ENCODE results near the gene ARMH1. TPM values are rescaled to one million over a fixed set of nuclear protein-coding genes. Genes with fewer than 3 reads are reported as not detected.

Gene ARMH1
- total and polyA plus RNA-seq, 4 experiments from 2014 or later = 26.0 to 74.5 (median 47.2) TPM

- no peaks in the 10 kb centered on the region for H3K9me3 ChIP-seq (ENCODE audit: control insufficient read depth in 1 of 2, low read length in 2 of 2)
- intact Hi-C loops (cut with micrococcal nuclease) = no loop called here
- no peaks in the 10 kb centered on the region for H3K9me3 Mint-ChIP-seq
- no peaks in the 10 kb centered on the region for H3K36me3 ChIP-seq (ENCODE audit: insufficient read depth, low read length)
- peaks cover 11 to 31% (median 23%) of the 10 kb centered on the region in 4 donors for H3K4me1 Mint-ChIP-seq
- ChIA-PET POLR2A (ENCODE audit: partially characterized antibody) (no interaction called here), CTCF (ENCODE audit: partially characterized antibody) (no interaction called here)
- H3K4me3 ChIP-seq (ENCODE audit: low read length in 2 of 2) = no peak overlapping the region
- peaks cover 20% of the 10 kb centered on the region for H3K4me1 ChIP-seq (ENCODE audit: insufficient read depth, low read length)
- peaks cover 0 to 3% of the 10 kb centered on the region in 2 donors for H3K36me3 Mint-ChIP-seq
- H3K27me3 ChIP-seq (ENCODE audit: insufficient read depth, low read length) = no peaks in the 10 kb centered on the region
- H3K27ac ChIP-seq (ENCODE audit: low read depth, low read length) = no peak overlapping the region
- no peak for DNase-seq
- H3K27me3 Mint-ChIP-seq = no peaks in the 10 kb centered on the region
- H3K4me3 Mint-ChIP-seq = no peak overlapping the region
- peak overlapping the region in 1 of 7 donors; percentile 47 for H3K27ac Mint-ChIP-seq
Observed at GRCh38 chr1:44670751-44671640, 3.5 kb upstream of the ARMH1 start.

- H3K27me3 Mint-ChIP-seq = no peaks in the 10 kb centered on the region
- H3K27ac Mint-ChIP-seq = peak overlapping the region in 4 of 7 donors; percentile 33 to 82 (median 49)
- H3K27me3 ChIP-seq (ENCODE audit: insufficient read depth, low read length) = no peaks in the 10 kb centered on the region
- H3K36me3 Mint-ChIP-seq = peaks cover 0 to 3% of the 10 kb centered on the region in 2 donors
- H3K4me1 Mint-ChIP-seq = peaks cover 11 to 31% (median 23%) of the 10 kb centered on the region in 4 donors
- H3K4me3 Mint-ChIP-seq = peak overlapping the region; percentile 4 to 90 (median 44)
- DNase-seq = no peak
- no peaks in the 10 kb centered on the region for H3K9me3 Mint-ChIP-seq
- H3K27ac ChIP-seq (ENCODE audit: low read depth, low read length) = no peak overlapping the region
- ChIA-PET CTCF (ENCODE audit: partially characterized antibody) (interaction anchor here (1.6 to 2.5 kb wide), 2 partner anchors 20 to 24 kb away, joined by 3 to 14 read pairs; no protein-coding TSS in a partner anchor), POLR2A (ENCODE audit: partially characterized antibody) (interaction anchor here (1.2 to 5.0 kb wide), 3 partner anchors 9 to 42 kb away, joined by 3 to 64 read pairs (median 15); no protein-coding TSS in a partner anchor)
- intact Hi-C loops (cut with micrococcal nuclease) = no loop called here
- no peaks in the 10 kb centered on the region for H3K36me3 ChIP-seq (ENCODE audit: insufficient read depth, low read length)
- H3K4me1 ChIP-seq (ENCODE audit: insufficient read depth, low read length) = peaks cover 25% of the 10 kb centered on the region
- no peaks in the 10 kb centered on the region for H3K9me3 ChIP-seq (ENCODE audit: control insufficient read depth in 1 of 2, low read length in 2 of 2)
- no peak overlapping the region for H3K4me3 ChIP-seq (ENCODE audit: low read length in 2 of 2)
Observed at GRCh38 chr1:44672254-44672955, 2.1 kb upstream of the ARMH1 start.

GRCh38 chr1:44672961-44673674 is 1.4 kb upstream of the ARMH1 start:
- intact Hi-C loops (cut with micrococcal nuclease) = no loop called here
- Histone ChIP-seq H3K9me3 (ENCODE audit: control insufficient read depth in 1 of 2, low read length in 2 of 2) (no peaks in the 10 kb centered on the region), H3K4me3 (ENCODE audit: low read length in 2 of 2) (peak overlapping the region; percentile 62 to 95), H3K4me1 (ENCODE audit: insufficient read depth, low read length) (peaks cover 25% of the 10 kb centered on the region), H3K36me3 (ENCODE audit: insufficient read depth, low read length) (no peaks in the 10 kb centered on the region), H3K27ac (ENCODE audit: low read depth, low read length) (peak overlapping the region; percentile 74), H3K27me3 (ENCODE audit: insufficient read depth, low read length) (no peaks in the 10 kb centered on the region)
- H3K9me3 Mint-ChIP-seq = no peaks in the 10 kb centered on the region
- H3K4me1 Mint-ChIP-seq = peaks cover 11 to 31% (median 23%) of the 10 kb centered on the region in 4 donors
- no peak for DNase-seq
- POLR2A ChIA-PET (ENCODE audit: partially characterized antibody) = interaction anchor here (0.8 to 5.0 kb wide), 12 partner anchors 9 to 848 kb away, joined by 3 to 64 read pairs (median 9); partner anchors contain the start of genes DMAP1, PRDX1 and RNU5D-1
- peak overlapping the region; percentile 84 to 94 (median 92) for H3K27ac Mint-ChIP-seq
- CTCF ChIA-PET (ENCODE audit: partially characterized antibody) = interaction anchor here (0.7 to 2.5 kb wide), 5 partner anchors 9 to 58 kb away, joined by 3 to 14 read pairs (median 3); partner anchors contain the start of gene RNU5D-1
- H3K27me3 Mint-ChIP-seq = no peaks in the 10 kb centered on the region
- H3K36me3 Mint-ChIP-seq = peaks cover 0 to 3% of the 10 kb centered on the region in 2 donors
- H3K4me3 Mint-ChIP-seq = peak overlapping the region; percentile 89 to 95 (median 90)

GRCh38 chr1:44673675-44674112 is 820 bp upstream of the ARMH1 start:
- CTCF ChIA-PET (ENCODE audit: partially characterized antibody) = interaction anchor here (0.7 to 3.5 kb wide), 9 partner anchors 9 to 102 kb away, joined by 3 to 16 read pairs (median 3); partner anchors contain the start of gene RNU5D-1
- peaks cover 25% of the 10 kb centered on the region for H3K4me1 ChIP-seq (ENCODE audit: insufficient read depth, low read length)
- peak overlapping the region; percentile 89 to 95 (median 90) for H3K4me3 Mint-ChIP-seq
- POLR2A ChIA-PET (ENCODE audit: partially characterized antibody) = interaction anchor here (0.6 to 5.0 kb wide), 21 partner anchors 10 to 1015 kb away, joined by 3 to 64 read pairs (median 3); partner anchors contain the start of genes DMAP1, MUTYH, PLK3 and PRDX1
- H3K36me3 Mint-ChIP-seq = peaks cover 0 to 3% of the 10 kb centered on the region in 2 donors
- no peaks in the 10 kb centered on the region for H3K9me3 Mint-ChIP-seq
- H3K4me3 ChIP-seq (ENCODE audit: low read length in 2 of 2) = peak overlapping the region; percentile 62 to 95
- H3K27me3 Mint-ChIP-seq = no peaks in the 10 kb centered on the region
- H3K27me3 ChIP-seq (ENCODE audit: insufficient read depth, low read length) = no peaks in the 10 kb centered on the region
- DNase-seq = peak in 1 of 5 donors; percentile 10
- intact Hi-C loops (cut with micrococcal nuclease) = loop anchor here (1.0 to 2.0 kb wide), 5 partner anchors 41 to 1013 kb away; partner anchors contain the start of genes EIF2B3, ERI3, GPBP1L1 and RNU5D-1
- peak overlapping the region; percentile 84 to 94 (median 92) for H3K27ac Mint-ChIP-seq
- no peaks in the 10 kb centered on the region for H3K36me3 ChIP-seq (ENCODE audit: insufficient read depth, low read length)
- H3K27ac ChIP-seq (ENCODE audit: low read depth, low read length) = peak overlapping the region; percentile 74
- no peaks in the 10 kb centered on the region for H3K9me3 ChIP-seq (ENCODE audit: control insufficient read depth in 1 of 2, low read length in 2 of 2)
- H3K4me1 Mint-ChIP-seq = peaks cover 11 to 31% (median 23%) of the 10 kb centered on the region in 4 donors

- CTCF ChIA-PET (ENCODE audit: partially characterized antibody) = interaction anchor here (0.9 to 3.5 kb wide), 4 partner anchors 10 to 628 kb away, joined by 3 to 16 read pairs (median 5); no protein-coding TSS in a partner anchor
- POLR2A ChIA-PET (ENCODE audit: partially characterized antibody) = interaction anchor here (0.9 to 5.0 kb wide), 7 partner anchors 21 to 1013 kb away, joined by 3 to 64 read pairs (median 12); partner anchors contain the start of gene RNU5D-1
- H3K27ac ChIP-seq (ENCODE audit: low read depth, low read length) = no peak overlapping the region
- intact Hi-C loops (cut with micrococcal nuclease) = loop anchor here (2.0 kb wide), 2 partner anchors 56 to 1012 kb away; partner anchors contain the start of genes GPBP1L1 and RNU5D-1
- no peak overlapping the region for H3K4me3 ChIP-seq (ENCODE audit: low read length in 2 of 2)
- H3K9me3 Mint-ChIP-seq = no peaks in the 10 kb centered on the region
- H3K4me1 Mint-ChIP-seq = peaks cover 11 to 31% (median 23%) of the 10 kb centered on the region in 4 donors
- H3K9me3 ChIP-seq (ENCODE audit: control insufficient read depth in 1 of 2, low read length in 2 of 2) = no peaks in the 10 kb centered on the region
- peaks cover 25% of the 10 kb centered on the region for H3K4me1 ChIP-seq (ENCODE audit: insufficient read depth, low read length)
- no peak for DNase-seq
- no peaks in the 10 kb centered on the region for H3K27me3 Mint-ChIP-seq
- no peaks in the 10 kb centered on the region for H3K27me3 ChIP-seq (ENCODE audit: insufficient read depth, low read length)
- H3K4me3 Mint-ChIP-seq = peak overlapping the region in 6 of 8 donors; percentile 89 to 95 (median 90)
- H3K36me3 Mint-ChIP-seq = peaks cover 2 to 3% of the 10 kb centered on the region in 2 donors
- H3K36me3 ChIP-seq (ENCODE audit: insufficient read depth, low read length) = no peaks in the 10 kb centered on the region
- peak overlapping the region; percentile 87 to 94 (median 93) for H3K27ac Mint-ChIP-seq
Observed at GRCh38 chr1:44675186-44675585, 672 bp downstream of the ARMH1 start.

GRCh38 chr1:44676484-44677200 is 2.1 kb downstream of the ARMH1 start:
- H3K27ac Mint-ChIP-seq = no peak overlapping the region
- intact Hi-C loops (cut with micrococcal nuclease) = no loop called here
- peaks cover 2 to 3% of the 10 kb centered on the region in 2 donors for H3K36me3 Mint-ChIP-seq
- H3K36me3 ChIP-seq (ENCODE audit: insufficient read depth, low read length) = no peaks in the 10 kb centered on the region
- no peaks in the 10 kb centered on the region for H3K27me3 ChIP-seq (ENCODE audit: insufficient read depth, low read length)
- H3K9me3 ChIP-seq (ENCODE audit: control insufficient read depth in 1 of 2, low read length in 2 of 2) = no peaks in the 10 kb centered on the region
- no peak overlapping the region for H3K4me3 ChIP-seq (ENCODE audit: low read length in 2 of 2)
- H3K4me1 ChIP-seq (ENCODE audit: insufficient read depth, low read length) = peaks cover 25% of the 10 kb centered on the region
- ChIA-PET CTCF (ENCODE audit: partially characterized antibody) (interaction anchor here (1.9 to 3.5 kb wide), 2 partner anchors 12 to 25 kb away, joined by 7 to 16 read pairs; no protein-coding TSS in a partner anchor), POLR2A (ENCODE audit: partially characterized antibody) (interaction anchor here (1.2 to 5.0 kb wide), 3 partner anchors 42 to 98 kb away, joined by 3 to 64 read pairs (median 5); partner anchors contain the start of gene RPS8)
- no peak overlapping the region for H3K4me3 Mint-ChIP-seq
- H3K9me3 Mint-ChIP-seq = no peaks in the 10 kb centered on the region
- H3K27me3 Mint-ChIP-seq = no peaks in the 10 kb centered on the region
- H3K4me1 Mint-ChIP-seq = peaks cover 11 to 31% (median 22%) of the 10 kb centered on the region in 4 donors
- no peak overlapping the region for H3K27ac ChIP-seq (ENCODE audit: low read depth, low read length)
- no peak for DNase-seq
